GM21367 (cell line): ENCODE measurements around the gene FGF23.
"Not testable (repeated sequence)": the region's sequence is repeated elsewhere in the genome, so short reads cannot be mapped to it uniquely, and the experiment has no call there.

Source experiments
- ATAC-seq: cut with Tn5 transposase; IDR thresholded peaks from one replicate; pipeline ENCODE4 v1.9.1; 2021; ENCODE audit not compliant: unreplicated experiment

The FGF23 gene

DNA sequence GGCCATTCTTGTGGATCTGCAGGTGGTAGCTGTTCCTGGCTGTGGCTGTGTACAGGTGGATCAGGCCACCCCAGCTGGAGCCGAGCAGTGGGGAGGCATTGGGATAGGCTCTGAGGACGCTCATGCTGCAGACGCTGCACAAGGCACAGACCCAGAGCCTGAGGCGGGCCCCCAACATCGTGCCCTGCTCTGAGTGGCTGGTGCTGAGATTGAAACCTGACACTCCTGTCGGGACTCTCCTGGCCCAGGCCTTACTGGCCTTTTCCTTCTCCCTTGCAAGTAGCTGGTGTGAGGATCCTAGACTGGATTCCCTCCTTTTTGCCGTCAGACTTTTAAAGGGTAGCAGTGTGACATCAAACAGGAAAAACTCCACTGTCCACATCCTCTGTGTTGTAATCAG lies at the start of gene FGF23:
TSS of gene FGF23 (minus strand) at position 308 of the 400 bp plus-strand sequence. CDS start at position 178, 130 bp downstream.
- no peak for ATAC-seq

DNA sequence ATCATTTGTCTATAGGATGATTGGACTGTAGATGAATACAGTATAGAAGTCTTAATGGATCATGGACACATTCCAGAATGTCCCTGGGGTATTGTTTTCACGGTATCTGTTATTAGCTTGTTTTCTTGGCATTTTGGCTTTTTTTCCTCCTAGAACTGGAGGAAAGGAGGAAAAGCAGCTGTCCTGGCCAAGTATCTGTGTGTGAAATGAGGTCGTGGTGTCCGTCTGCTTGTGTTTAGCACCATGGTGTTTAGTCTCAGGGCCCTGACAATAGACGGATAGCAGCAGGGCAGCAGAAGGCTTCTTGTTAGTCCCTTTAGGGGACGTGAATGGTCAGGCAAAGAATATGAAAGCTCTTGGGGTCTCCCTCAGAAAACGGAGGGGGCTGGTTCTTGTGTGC lies 44.9 kb upstream of the FGF23 start:
- no peak for ATAC-seq

DNA sequence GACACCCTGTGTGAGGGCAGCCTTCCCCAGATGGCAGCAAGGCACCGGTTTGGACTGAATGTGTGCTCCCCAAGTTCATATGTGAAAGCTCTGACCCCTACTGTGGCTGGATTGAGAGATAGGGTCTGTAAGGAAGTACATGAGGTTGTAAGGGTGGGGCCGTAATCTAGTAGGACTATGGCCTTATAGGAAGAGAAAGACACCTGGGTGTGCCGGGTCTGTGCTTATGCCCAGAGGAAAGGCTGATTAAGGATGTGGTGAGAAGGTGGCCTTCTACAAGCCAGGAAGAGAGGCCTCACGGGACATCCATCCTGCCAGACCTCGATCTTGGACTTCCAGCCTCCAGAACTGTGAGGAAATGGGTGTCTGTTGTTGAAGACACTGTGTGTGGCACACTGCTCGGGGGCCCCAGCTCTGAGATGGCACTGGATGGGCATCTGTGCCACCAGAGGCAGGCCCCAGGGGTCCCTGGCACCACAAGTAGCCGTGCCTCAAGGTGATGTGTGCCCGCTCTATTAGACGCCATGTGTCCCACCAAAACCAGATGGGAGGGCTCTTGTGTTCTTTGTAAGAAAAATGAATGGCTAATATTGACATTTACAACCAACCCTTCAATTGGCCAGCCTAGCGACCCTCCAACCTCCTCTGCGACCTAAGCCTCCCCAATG lies 44.1 kb upstream of the FGF23 start:
- ATAC-seq = no peak

DNA sequence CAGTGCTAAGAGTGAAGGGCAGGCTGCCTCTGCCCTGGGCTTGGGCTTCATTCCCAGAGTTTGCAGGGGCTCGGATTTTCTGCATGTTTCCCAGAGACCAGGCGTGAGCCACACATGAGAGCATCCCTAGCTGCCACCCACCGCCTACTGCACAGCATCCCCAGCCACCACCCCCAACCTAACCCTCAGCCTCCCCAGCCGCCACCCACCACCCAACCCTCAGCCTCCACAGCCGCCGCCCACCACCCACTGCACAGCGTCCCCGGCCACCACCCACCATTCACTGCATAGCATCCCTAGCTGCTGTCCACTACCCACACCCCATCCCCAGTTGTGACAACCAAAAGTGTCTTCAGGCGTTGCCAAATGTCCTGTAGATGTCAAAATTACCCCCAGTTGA lies 43.5 kb upstream of the FGF23 start:
- ATAC-seq = no peak

DNA sequence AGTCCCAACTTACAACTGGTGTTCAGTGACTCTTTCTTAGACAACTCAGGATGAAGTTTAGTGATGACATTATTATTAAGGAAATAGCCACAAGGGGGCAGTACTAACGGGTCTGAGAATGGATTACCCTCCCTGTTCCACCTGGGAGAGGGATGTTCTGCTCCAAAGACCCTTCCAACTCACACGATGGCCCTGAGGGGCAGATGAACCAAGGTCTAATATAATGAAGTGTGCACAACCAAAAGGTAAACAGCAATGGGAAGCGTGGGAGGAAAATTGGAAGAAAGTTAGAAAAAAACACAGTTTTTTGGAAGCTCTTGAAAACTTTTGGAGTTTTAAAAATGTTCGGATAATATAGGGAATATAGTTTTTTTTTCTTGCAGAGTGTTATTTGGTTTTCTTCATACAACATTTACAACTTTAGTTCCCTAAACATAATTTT lies 42.1 kb upstream of the FGF23 start:
- ATAC-seq = no peak

DNA sequence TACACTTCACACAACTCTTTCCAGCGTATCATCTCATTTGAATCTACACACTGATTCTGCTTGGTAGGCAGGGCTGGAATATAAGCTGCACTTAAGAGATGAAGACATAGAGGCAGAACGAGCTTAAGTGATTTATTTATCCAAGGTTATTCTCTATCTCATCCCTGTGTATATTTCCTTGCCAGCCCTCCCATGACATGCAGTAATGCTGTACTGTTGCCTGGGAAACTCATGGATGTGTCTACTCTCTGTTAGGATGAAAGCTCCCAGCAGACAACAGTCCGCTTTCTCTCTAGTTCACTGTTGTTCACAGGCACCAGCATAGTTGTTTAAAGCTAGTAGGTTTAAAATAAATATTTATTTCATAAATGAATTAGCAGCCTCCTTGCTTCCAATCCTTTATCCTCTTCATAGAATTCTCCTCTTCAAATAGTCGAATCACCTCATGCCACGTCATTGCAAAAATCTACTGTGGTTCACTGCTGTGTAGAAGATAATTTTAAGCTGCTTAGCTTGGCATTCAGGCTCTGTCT lies 40.7 kb upstream of the FGF23 start:
- no peak for ATAC-seq

DNA sequence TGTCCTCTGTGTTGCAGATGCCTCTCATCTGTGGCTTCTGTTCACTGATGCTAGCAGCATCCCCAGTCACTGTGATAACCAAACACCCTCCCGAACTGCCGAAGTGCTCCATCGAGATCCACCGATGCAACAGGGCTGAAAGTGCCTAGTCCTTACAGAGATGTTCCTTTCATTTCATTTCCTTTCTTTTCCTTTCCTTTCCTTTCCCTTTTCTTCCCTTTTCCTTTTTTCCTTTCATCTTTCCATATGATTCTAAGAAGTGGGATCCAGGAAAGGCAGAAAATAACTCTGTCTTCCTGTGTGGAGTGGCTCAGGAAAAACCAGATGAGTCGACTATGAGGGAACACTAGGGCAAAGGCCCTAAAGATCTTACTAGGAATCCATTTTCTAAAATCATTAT lies 39.4 kb upstream of the FGF23 start:
- no peak for ATAC-seq

DNA sequence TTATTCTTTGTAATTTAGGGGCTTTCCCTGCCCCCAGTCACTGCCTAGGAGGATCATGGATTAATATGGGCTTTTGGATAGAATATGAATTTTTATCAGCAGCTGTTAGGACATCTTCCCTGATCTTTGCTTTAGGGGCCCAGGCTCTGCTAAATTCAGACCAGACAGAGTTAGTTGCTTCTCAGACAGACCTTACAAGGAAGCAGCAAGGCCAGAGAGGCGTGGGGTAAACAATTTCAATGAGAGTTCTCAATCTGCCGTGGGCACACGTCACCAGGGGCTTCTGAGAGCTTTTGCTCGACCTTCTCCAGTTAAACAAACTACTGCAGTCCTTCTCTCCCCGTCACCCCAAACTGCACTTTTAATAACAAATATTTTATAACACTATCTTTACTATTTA lies 38.4 kb upstream of the FGF23 start:
- ATAC-seq = no peak

DNA sequence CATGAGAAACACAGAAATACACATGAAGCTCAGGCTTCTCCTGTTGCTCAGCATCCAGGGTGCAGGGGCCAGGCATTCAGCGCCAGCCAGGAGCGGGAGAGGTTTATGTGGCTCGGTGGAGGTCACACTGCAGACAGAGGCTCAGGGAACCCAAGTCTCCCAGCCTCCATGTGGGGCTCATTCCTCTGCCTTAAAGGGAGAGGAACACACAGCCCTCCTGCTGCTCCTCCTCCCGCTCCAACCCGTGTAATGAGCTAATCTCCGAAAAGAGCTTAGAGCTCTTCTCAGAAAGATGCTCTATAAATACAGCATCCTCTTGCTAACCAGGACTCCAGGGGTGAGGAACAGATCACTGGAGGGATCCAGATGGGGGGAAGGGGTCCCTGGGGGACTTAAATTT lies 37.9 kb upstream of the FGF23 start:
- ATAC-seq = no peak

DNA sequence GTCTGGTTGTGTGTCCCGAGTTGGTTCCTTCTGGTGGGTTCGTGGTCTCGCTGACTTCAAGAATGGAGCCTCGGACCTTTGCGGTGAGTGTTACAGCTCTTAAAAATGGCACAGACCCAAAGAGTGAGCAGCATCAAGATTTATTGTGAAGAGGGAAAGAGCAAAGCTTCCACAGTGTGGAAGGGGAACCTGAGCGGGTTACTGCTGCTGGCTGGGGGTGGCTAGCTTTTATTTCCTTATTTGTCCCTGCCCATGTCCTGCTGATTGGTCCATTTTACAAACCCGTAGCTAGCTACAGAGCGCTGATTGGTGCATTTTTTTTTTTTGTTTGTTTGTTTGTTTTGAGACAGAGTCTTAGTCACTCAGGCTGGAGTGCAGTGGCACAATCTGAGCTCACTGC lies 36.8 kb upstream of the FGF23 start:
- ATAC-seq = no peak

DNA sequence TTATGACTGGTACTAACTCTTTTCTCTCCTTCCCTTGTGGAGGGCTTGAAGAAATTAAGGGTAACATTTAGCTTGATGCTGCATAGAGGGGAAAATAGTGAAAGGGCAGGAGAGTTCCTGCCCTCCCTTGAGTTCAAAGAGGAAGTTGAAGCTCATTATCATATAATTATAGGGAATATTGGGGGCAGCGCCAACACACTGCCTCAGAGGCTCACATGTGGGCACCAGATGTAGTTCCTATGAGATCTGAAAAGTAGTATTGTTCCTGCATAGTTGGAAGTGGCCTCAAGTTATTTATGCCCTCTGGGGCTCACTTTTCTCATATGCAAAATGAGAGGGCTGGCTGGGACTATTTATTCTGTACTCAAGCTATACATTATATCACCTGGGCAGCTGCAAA lies 33.0 kb upstream of the FGF23 start:
- ATAC-seq = no peak

DNA sequence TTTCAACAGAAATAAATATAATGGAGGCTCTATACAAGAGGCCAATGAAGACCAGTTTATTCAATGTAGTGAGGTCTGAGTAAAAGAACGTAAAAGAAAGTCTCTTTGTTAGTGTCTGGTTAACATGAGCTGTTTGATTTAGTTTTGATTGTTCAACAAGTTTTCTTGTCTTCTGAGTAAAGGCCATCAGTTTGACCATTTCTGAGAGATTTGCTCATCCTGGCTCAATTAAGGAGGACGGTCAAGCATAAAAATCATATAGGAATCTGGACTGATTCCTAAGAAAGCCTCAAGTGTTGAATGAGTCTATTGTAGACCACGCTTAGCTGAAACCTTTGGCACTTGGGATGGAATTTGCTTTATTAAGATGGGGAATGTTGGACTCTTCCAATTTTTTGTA lies 32.5 kb upstream of the FGF23 start:
- no peak for ATAC-seq

DNA sequence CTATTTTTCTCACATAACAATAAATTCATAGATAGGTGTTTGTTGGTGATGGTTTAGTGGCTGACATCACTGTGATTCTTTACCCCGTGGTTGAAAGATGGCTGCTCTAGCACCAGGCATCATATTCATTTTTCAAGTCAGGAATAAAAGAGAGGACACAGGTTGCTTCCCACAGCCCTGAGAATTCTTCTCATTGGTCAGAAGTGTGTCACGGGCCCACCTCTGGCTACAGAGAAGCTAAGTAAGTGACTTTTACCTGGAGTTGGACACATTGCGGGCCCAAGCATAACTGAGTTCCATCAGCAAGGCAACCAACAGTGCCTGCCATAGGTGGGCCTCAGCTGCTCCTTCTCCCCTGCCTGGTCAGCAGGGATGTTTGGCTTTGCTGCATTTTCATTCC lies 27.6 kb upstream of the FGF23 start:
- no peak for ATAC-seq

DNA sequence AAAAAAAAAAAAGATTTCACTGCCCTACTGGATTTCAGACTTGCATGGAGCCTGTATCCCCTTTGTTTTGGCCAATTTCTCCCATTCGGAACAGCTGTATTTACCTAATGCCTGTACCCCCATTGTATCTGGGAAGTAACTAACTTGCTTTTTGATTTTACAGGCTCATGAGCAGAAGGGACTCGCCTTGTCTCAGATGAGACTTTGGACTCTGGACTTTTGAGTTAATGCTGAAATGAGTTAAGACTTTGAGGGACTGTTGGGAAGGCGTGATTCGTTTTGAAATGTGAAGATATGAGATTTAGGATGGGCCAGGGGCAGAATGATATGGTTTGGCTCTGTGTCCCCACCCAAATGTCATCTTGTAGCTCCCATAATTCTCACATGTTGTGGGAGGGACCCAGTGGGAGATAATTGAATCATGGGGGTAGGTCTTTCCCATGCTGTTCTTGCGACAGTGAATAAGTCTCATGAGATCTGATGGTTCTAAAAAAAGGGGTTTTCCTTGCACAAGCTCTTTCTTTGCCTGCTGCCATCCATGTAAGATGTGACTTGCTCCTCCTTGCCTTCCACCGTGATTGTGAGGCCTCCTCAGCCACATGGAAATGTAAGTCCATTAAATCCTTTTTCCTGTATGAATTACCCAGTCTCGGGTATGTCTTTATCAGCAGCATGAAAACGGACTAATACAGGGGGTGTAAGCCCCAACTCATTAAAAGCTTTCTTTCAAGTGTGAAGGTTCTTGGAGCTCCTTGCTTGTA lies 25.5 kb upstream of the FGF23 start:
- not testable (repeated sequence) for ATAC-seq

DNA sequence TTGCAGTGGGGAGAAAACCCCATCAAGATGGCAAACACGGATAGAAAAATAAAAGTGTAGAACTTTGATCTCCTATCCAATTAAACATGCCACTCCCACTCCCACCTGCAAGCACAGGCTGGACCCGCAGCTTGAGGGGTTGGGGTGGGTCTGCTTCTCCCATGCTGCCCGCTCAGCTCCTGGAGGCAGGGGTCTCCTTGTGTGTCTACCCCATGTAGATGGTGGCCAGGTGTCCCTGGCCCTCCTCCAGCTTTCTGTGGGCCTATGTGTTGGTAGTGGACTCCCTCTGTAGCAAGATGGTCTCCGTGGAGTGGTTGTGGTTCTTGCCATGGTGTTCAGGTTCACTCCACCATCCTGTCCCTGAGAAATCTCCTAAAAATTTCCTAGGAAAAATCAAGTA lies 23.5 kb upstream of the FGF23 start:
- no peak for ATAC-seq

DNA sequence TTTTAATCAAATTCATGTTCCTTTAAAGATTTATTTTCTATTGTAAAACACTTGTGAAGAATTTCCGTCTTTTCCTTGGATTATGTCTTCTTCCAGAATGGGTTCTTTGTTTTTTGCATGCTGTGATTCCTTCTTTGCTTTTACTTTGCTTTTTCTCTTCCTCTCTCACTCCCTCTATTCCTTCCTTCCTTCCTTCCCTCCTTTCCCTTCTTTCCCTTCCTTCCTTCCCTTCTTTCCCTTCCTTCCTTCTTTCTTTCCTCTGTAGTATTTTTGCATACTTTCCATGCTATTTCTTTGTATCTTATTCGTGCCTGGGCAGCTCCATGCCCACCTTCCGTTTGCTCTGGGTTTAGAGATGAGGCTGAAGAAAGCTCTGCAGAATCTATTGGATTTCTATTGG lies 21.6 kb upstream of the FGF23 start:
- ATAC-seq = no peak

DNA sequence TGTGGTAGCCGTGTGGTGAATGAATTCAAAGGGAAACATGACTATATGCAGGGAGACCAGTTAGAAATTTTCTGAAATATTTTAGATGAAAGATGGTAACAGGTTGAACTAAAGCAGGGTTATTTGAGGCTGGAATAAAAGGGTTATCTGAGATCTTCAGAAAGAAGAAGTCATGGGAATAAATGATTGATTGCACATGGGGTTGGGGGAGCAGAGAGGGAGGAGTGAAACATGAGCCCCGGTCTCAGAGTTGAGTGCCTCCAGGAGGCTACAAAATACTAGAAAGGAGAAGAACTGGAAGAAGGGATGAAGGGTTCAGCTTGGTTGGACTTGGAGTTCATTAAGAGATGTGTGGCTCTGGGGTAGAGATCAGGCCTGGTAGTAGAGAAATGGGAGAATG lies 16.3 kb upstream of the FGF23 start:
- no peak for ATAC-seq

DNA sequence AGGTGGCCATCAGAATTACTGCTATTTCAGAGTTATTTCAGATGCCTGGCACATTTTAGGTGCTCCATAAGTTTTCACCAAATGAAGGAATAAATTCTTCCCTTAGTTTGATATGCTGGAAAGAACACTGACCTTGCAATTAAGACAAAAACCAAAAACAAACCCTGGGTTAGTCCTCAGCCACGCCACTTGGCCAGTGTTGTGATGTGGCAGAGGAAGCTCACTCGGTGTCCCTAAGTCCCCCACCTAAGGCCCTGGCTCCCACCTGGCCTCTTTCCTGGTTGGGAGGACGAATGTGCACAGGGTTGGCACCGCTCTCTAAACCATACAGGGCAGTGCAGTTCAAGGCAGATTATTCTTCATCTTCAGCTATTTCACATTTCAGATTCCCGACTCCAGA lies 13.7 kb upstream of the FGF23 start:
- ATAC-seq = no peak

DNA sequence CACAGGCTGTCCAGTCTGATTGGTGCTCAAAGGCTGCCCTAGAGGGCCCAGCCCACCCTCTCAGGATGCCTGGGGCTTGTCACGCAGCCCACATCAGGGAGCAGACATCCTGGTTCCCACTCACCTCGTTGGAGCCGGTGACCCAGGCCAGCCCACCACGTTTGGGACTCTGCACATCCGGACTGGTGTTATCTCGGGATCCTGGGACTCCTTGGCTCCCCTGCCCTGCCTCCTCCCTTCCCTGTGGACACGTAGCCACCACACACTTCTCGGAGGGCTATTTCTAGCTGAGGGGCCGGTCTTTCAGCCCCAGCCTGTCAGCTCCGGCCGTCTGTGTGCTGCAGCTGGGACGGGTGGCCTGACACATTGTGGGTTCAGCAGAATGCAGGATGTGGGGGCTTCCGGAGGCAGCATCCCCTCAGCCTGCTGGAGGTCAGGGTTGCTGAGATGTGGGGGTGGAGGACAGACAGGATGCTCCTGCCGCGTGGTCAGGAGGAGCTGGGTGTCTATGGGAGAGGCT lies 12.8 kb upstream of the FGF23 start:
- no peak for ATAC-seq

DNA sequence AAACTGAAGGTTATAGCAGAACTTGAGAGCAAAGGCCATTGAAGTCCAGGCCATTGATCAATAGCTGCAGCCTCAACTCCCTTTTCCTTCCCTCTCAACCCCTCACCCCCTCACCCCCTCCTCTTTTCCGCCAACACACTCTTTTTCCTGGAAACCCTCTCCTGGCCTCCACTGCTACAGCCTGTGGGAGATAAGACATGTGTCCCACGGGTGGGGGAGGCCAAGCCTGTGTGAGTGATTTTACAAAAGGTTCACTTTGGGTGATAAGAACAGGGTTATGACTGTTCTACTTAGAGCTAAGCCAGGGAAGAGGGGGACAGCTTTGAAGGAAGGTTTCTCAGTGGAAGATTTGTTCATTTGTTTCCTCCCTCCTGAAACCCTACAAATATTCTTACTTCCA lies 9.2 kb upstream of the FGF23 start:
- ATAC-seq = no peak

DNA sequence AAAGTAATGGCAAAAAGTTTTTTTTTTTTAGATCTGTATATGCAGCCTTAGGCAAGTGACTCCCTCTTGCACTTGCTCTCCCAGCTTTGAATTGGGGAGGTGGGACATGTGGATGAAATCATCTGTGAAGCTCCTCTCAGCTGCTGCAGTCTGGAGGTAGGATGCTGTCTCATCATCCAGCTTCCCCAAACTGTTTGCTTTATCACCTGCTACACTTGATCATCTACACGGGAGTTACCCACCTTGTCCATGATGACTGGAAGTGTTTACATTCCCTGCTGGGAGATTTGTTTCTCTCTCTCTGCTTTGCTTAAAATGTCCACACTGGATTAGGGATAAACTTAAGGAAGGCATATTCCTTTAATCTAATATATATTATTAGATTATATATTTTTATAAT lies 8.5 kb upstream of the FGF23 start:
- ATAC-seq = no peak

DNA sequence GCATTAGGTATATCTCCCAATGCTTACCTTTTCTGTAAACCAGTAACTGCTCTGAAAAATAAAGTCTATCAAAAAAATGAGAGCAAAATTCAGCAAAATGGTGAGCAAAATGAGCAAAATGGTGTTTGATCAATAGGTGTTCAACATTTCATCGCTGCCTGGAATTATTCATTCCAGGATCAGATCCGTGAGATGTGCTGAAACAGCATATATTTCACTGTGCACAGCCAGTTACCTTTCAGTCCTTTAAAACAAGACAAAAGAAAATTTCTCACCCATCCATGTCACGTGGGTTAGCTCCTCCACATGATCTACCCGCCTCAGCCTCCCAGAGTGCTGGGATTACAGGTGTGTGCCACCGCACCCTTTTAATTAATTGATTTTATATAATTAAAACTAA lies 8.1 kb upstream of the FGF23 start:
- ATAC-seq = no peak
